GM12872 (cell line): ENCODE data around the gene TK2.

Experiments
- CTCF ChIP-seq: IDR thresholded peaks from 3 replicates; pipeline ENCODE4 v1.5.1; 2011; ENCODE audit warnings: low read depth, mild to moderate bottlenecking, low read length, moderate library complexity; ENCODE audit not compliant: insufficient read depth

The TK2 gene

GRCh38 chr16:66521252-66521713 is 28.6 kb downstream of the TK2 start:
- TF ChIP-seq CTCF = no peak

GRCh38 chr16:66520406-66521170 is 29.3 kb downstream of the TK2 start:
- TF ChIP-seq CTCF = no peak

GRCh38 chr16:66519482-66520373 is 30.2 kb downstream of the TK2 start:
- no peak for TF ChIP-seq CTCF

- TF ChIP-seq CTCF = no peak
Measured at GRCh38 chr16:66517586-66518263, 32.2 kb downstream of the TK2 start.

- TF ChIP-seq CTCF = no peak
Measured at GRCh38 chr16:66516808-66517585, 32.9 kb downstream of the TK2 start.

GRCh38 chr16:66516509-66516807 is 33.5 kb downstream of the TK2 start:
- no peak for TF ChIP-seq CTCF
